Mucosa of rectum (tissue), 2 donors: ENCODE results near the gene MRTFA.
A peak's percentile ranks its signal among the peaks of the same experiment; 100 is the strongest.

ENCODE experiments used
- H3K27ac ChIP-seq, 2 donors: one replicate each; pipeline ENCODE4 v1.7.0; 2013; ENCODE audit warnings: inconsistent platforms in 2 of 2, low read depth in 2 of 2, low read length in 2 of 2
- H3K27me3 ChIP-seq, 2 donors: one replicate each; pipeline ENCODE4 v1.7.0; 2013; ENCODE audit warnings: low read length in 2 of 2; ENCODE audit not compliant: control insufficient read depth in 2 of 2, insufficient read depth in 2 of 2
- H3K36me3 ChIP-seq, 2 donors: one replicate each; pipeline ENCODE4 v1.7.0; 2013; ENCODE audit warnings: low read length in 2 of 2; ENCODE audit not compliant: control insufficient read depth in 2 of 2, insufficient read depth in 2 of 2
- H3K4me1 ChIP-seq, 2 donors: one replicate each; pipeline ENCODE4 v1.7.0; 2013; ENCODE audit warnings: low read length in 2 of 2, mild to moderate bottlenecking in 1 of 2; ENCODE audit not compliant: control insufficient read depth in 2 of 2, insufficient read depth in 2 of 2
- H3K4me3 ChIP-seq, 2 donors: one replicate each; pipeline ENCODE4 v1.7.0; 2013; ENCODE audit warnings: low read length in 2 of 2
- H3K9ac ChIP-seq, 2 donors: one replicate each; pipeline ENCODE4 v1.7.0; 2013; ENCODE audit warnings: low read length in 2 of 2, low read depth in 1 of 2, mild to moderate bottlenecking in 1 of 2
- H3K9me3 ChIP-seq, 2 donors: one replicate each; pipeline ENCODE4 v1.7.0; 2013; ENCODE audit warnings: low read length in 2 of 2; ENCODE audit not compliant: control insufficient read depth in 2 of 2
- donor health status: healthy.
- donor health status: Normal muscosa, but diverticular disease.

MRTFA gene

GRCh38 chr22:40642316-40642715 lies 5.8 kb upstream of the MRTFA start:
- H3K4me3 ChIP-seq = no peak overlapping the region
- no peaks in the 10 kb centered on the region for H3K9me3 ChIP-seq
- H3K9ac ChIP-seq = no peak overlapping the region
- H3K36me3 ChIP-seq = no peaks in the 10 kb centered on the region
- no peak overlapping the region for H3K27ac ChIP-seq
- H3K27me3 ChIP-seq = no peaks in the 10 kb centered on the region
- peaks cover 17 to 21% of the 10 kb centered on the region in 2 donors for H3K4me1 ChIP-seq

GRCh38 chr22:40641269-40641668 lies 4.8 kb upstream of the MRTFA start:
- H3K27me3 ChIP-seq = no peaks in the 10 kb centered on the region
- H3K4me3 ChIP-seq = no peak overlapping the region
- H3K9me3 ChIP-seq = no peaks in the 10 kb centered on the region
- no peaks in the 10 kb centered on the region for H3K36me3 ChIP-seq
- peaks cover 18 to 21% of the 10 kb centered on the region in 2 donors for H3K4me1 ChIP-seq
- H3K27ac ChIP-seq = no peak overlapping the region
- H3K9ac ChIP-seq = no peak overlapping the region

- Histone ChIP-seq H3K36me3 (no peaks in the 10 kb centered on the region), H3K9me3 (no peaks in the 10 kb centered on the region), H3K9ac (no peak overlapping the region), H3K4me1 (peaks cover 6 to 13% of the 10 kb centered on the region in 2 donors), H3K4me3 (no peak overlapping the region), H3K27ac (no peak overlapping the region), H3K27me3 (no peaks in the 10 kb centered on the region)
These were observed 1.7 kb upstream of the MRTFA start for GRCh38 chr22:40638261-40638660.

GRCh38 chr22:40637183-40638150 lies 948 bp upstream of the MRTFA start:
- no peaks in the 10 kb centered on the region for H3K27me3 ChIP-seq
- no peaks in the 10 kb centered on the region for H3K9me3 ChIP-seq
- H3K36me3 ChIP-seq = no peaks in the 10 kb centered on the region
- peak overlapping the region; percentile 92 to 98 for H3K9ac ChIP-seq
- peaks cover 6 to 13% of the 10 kb centered on the region in 2 donors for H3K4me1 ChIP-seq
- H3K27ac ChIP-seq = peak overlapping the region; percentile 89
- peak overlapping the region; percentile 85 to 90 for H3K4me3 ChIP-seq

GRCh38 chr22:40635940-40636379 lies 559 bp downstream of the MRTFA start:
- Histone ChIP-seq H3K36me3 (no peaks in the 10 kb centered on the region), H3K9me3 (no peaks in the 10 kb centered on the region), H3K4me1 (peaks cover 6 to 13% of the 10 kb centered on the region in 2 donors), H3K27ac (peak overlapping the region; percentile 93), H3K9ac (peak overlapping the region; percentile 81 to 91), H3K4me3 (peak overlapping the region; percentile 85 to 87), H3K27me3 (no peaks in the 10 kb centered on the region)

GRCh38 chr22:40635043-40635939 lies 1.2 kb downstream of the MRTFA start:
- Histone ChIP-seq H3K27me3 (no peaks in the 10 kb centered on the region), H3K27ac (peak overlapping the region; percentile 93), H3K9me3 (no peaks in the 10 kb centered on the region), H3K36me3 (no peaks in the 10 kb centered on the region), H3K4me1 (peaks cover 6 to 13% of the 10 kb centered on the region in 2 donors), H3K4me3 (peak overlapping the region; percentile 85 to 87), H3K9ac (peak overlapping the region; percentile 54 to 91)

- no peak overlapping the region for H3K27ac ChIP-seq
- no peaks in the 10 kb centered on the region for H3K9me3 ChIP-seq
- no peak overlapping the region for H3K9ac ChIP-seq
- H3K36me3 ChIP-seq = no peaks in the 10 kb centered on the region
- no peak overlapping the region for H3K4me3 ChIP-seq
- peaks cover 6 to 13% of the 10 kb centered on the region in 2 donors for H3K4me1 ChIP-seq
- no peaks in the 10 kb centered on the region for H3K27me3 ChIP-seq
These were observed 2.2 kb downstream of the MRTFA start for GRCh38 chr22:40634119-40634903.

GRCh38 chr22:40633036-40633435 lies 3.5 kb downstream of the MRTFA start:
- Histone ChIP-seq H3K27ac (no peak overlapping the region), H3K4me1 (peaks cover 6 to 18% of the 10 kb centered on the region in 2 donors), H3K9ac (no peak overlapping the region), H3K9me3 (no peaks in the 10 kb centered on the region), H3K27me3 (no peaks in the 10 kb centered on the region), H3K36me3 (no peaks in the 10 kb centered on the region), H3K4me3 (no peak overlapping the region)

- H3K4me3 ChIP-seq = no peak overlapping the region
- no peaks in the 10 kb centered on the region for H3K9me3 ChIP-seq
- H3K27me3 ChIP-seq = no peaks in the 10 kb centered on the region
- peaks cover 4 to 12% of the 10 kb centered on the region in 2 donors for H3K4me1 ChIP-seq
- no peaks in the 10 kb centered on the region for H3K36me3 ChIP-seq
- no peak overlapping the region for H3K9ac ChIP-seq
- no peak overlapping the region for H3K27ac ChIP-seq
These were observed 4.6 kb downstream of the MRTFA start for GRCh38 chr22:40631925-40632324.
